ENCODE results near the gene WDR37. TPM values are rescaled to one million over a fixed set of nuclear protein-coding genes. Genes with fewer than 3 reads are reported as not detected.
A peak's percentile ranks its signal among the peaks of the same experiment; 100 is the strongest.

Gene WDR37
- total RNA-seq, 1 experiment from 2014 or later: 20.6 TPM

GRCh38 chr10:1180836-1181235, 124.7 kb downstream of the WDR37 start:
- Histone ChIP-seq H3K4me3 (ENCODE audit: low read depth, low read length) (no peak overlapping the region), H3K36me3 (ENCODE audit: control insufficient read depth, insufficient read depth, low read length) (no peaks in the 10 kb centered on the region), H3K4me1 (no peaks in the 10 kb centered on the region), H3K27me3 (replicated peaks; ENCODE audit: control insufficient read depth, insufficient read depth, low read length) (no peaks in the 10 kb centered on the region), H3K9me3 (no peaks in the 10 kb centered on the region)
- no peaks in the 10 kb centered on the region for H3K9me3 Mint-ChIP-seq (ENCODE audit: unreplicated experiment)
- no peak overlapping the region for H3K4me3 Mint-ChIP-seq (ENCODE audit: unreplicated experiment)
- H3K4me1 Mint-ChIP-seq (ENCODE audit: low read depth, unreplicated experiment): no peaks in the 10 kb centered on the region
- TF ChIP-seq, protein P1, sequence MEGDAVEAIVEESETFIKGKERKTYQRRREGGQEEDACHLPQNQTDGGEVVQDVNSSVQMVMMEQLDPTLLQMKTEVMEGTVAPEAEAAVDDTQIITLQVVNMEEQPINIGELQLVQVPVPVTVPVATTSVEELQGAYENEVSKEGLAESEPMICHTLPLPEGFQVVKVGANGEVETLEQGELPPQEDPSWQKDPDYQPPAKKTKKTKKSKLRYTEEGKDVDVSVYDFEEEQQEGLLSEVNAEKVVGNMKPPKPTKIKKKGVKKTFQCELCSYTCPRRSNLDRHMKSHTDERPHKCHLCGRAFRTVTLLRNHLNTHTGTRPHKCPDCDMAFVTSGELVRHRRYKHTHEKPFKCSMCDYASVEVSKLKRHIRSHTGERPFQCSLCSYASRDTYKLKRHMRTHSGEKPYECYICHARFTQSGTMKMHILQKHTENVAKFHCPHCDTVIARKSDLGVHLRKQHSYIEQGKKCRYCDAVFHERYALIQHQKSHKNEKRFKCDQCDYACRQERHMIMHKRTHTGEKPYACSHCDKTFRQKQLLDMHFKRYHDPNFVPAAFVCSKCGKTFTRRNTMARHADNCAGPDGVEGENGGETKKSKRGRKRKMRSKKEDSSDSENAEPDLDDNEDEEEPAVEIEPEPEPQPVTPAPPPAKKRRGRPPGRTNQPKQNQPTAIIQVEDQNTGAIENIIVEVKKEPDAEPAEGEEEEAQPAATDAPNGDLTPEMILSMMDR (IDR thresholded peaks at IDR 0.05; ENCODE audit: insufficient read depth in 1 of 2, low read depth in 1 of 2, low read length in 1 of 2, severe bottlenecking in 1 of 2, unreplicated experiment in 1 of 2): peak; percentile 56 to 83
- intact Hi-C loops (cut with micrococcal nuclease; ENCODE audit: unreplicated experiment): loop anchor here (5.0 kb wide), 1 partner anchor 111 kb away; no protein-coding TSS in a partner anchor
- ChIA-PET POLR2A (no interaction called here), CTCF (interaction anchor here (1.4 kb wide), 1 partner anchor 188 kb away, joined by 9 read pairs; no protein-coding TSS in a partner anchor)
- H3K27me3 Mint-ChIP-seq (ENCODE audit: insufficient read depth, unreplicated experiment): no peaks in the 10 kb centered on the region
- no TSS peak for BruUV-seq (replicated peaks)
- no peaks in the 10 kb centered on the region for H3K36me3 Mint-ChIP-seq (ENCODE audit: insufficient read depth, unreplicated experiment)
- peak overlapping the region; percentile 6 for H3K27ac Mint-ChIP-seq (ENCODE audit: unreplicated experiment)
- DNase-seq: peak; percentile 52 to 55

Other genes with a start within 250 kb of the WDR37 start
- gene LARP4B, start 124.7 kb upstream of the WDR37 start, total RNA-seq (2022): 230 and 235 TPM in 2 replicates
- gene GTPBP4, start 68.0 kb upstream of the WDR37 start, total RNA-seq (2022): 175 and 202 TPM in 2 replicates
- not detected in 2 replicates for gene IDI2, start 30.5 kb upstream of the WDR37 start, total RNA-seq (2022)
- 121 and 133 TPM in 2 replicates for gene IDI1, start 7.3 kb upstream of the WDR37 start, total RNA-seq (2022)